Thyroid gland (tissue), 4 donors: ENCODE results near the gene BCAM. TPM values are rescaled to one million over a fixed set of nuclear protein-coding genes. Genes with fewer than 3 reads are reported as not detected.

ENCODE experiments used
- DNase-seq, 2 donors: peaks; one replicate each; pipeline ENCODE4 v3.0.0-alpha.2; 2019
- H3K27ac ChIP-seq, 3 donors: fragments of 200-600 bp; sonication (generic); 1 replicate in 2 of 3; 2 replicates in 1 of 3; pipeline ENCODE4 v1.5.1; 2016 to 2019; ENCODE audit warnings: mild to moderate bottlenecking in 1 of 3, moderate library complexity in 1 of 3
- H3K27me3 ChIP-seq: fragments of 200-600 bp; sonication (generic); one replicate; pipeline ENCODE4 v1.5.1; 2019
- H3K36me3 ChIP-seq, 2 donors: fragments of 200-600 bp; sonication (generic); one replicate each; pipeline ENCODE4 v1.5.1; 2016 to 2019
- H3K4me1 ChIP-seq, 2 donors: fragments of 200-600 bp; sonication (generic); one replicate each; pipeline ENCODE4 v1.5.1; 2017 to 2019
- H3K4me3 ChIP-seq, 3 donors: fragments of 200-600 bp; sonication (generic); replicated peaks in 1 of 3; 1 replicate in 2 of 3; 2 replicates in 1 of 3; pipeline ENCODE4 v1.5.1; 2016; ENCODE audit warnings: mild to moderate bottlenecking in 1 of 3
- H3K9me3 ChIP-seq: fragments of 200-600 bp; sonication (generic); one replicate; pipeline ENCODE4 v1.5.1; 2017
- POLR2A ChIP-seq, 2 donors: fragments of 450-650 bp; IDR thresholded peaks; one replicate each; pipeline ENCODE4 v1.6.1; 2017; ENCODE audit warnings: antibody characterized with exemption in 2 of 2, mild to moderate bottlenecking in 2 of 2, moderate library complexity in 1 of 2
- WGBS, 2 donors: methylation state at CpG; one replicate each; pipeline ENCODE4 v1.1.5; 2017; 5-methylcytosine and 5-hydroxymethylcytosine counted together
- intact Hi-C: fragments of 100-400 bp; cut with DNase I; formaldehyde crosslinking; loops from one replicate; pipeline ENCODE4 v1.15.1; 2023
- total RNA-seq, 4 donors: library from RNA; depleted of rRNA; stranded (reverse); fragments of >200 nt; gene quantifications; one replicate each; pipeline ENCODE4 v1.2.3, GENCODE V29; 2016
- TF ChIP-seq, protein P1 (sequence below), 6 experiments: fragments of 200-600 bp in 3 of 6; fragments of 450-650 bp in 3 of 6; sonication (generic) in 3 of 6; IDR thresholded peaks; one replicate each; pipeline ENCODE4 v1.5.1; 2016 to 2019; ENCODE audit warnings: antibody characterized with exemption in 6 of 6, mild to moderate bottlenecking in 2 of 6, inconsistent platforms in 1 of 6, moderate library complexity in 1 of 6

BCAM gene
- total RNA-seq, 4 donors from 2014 or later, result 156 to 391 (median 285) TPM

DNA sequence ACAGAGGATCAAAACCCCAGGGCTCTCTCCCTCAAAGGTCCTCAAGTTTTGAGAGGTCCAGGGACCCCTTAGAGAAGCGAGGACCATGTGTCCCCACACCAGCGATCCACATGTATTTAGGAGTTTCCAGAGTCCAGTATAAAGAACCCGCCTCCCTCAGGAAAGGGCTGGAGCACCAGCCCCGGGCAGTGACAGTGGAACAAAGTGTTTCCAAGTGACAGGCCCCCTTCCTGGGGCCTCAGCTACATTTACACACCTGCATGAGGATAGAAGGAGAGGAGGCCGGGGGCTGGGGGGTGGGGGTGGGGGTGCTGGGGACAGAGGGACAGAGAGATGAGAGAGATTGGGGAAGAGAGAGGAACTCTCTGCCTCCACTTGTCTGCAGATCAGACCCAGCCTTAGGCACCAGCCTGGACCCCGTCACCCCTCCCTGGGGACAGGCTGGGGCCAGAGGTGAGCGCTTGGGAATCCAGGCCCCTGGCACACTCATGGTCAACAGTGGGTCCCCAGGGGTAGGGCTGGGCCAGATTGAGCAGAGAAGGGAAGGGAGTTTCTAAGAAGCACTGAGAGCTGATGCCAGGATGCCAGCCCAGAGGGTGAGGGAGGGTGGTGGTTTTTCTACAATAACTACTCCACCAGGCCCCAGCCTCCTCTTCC is 802 bp downstream of the BCAM start:
- Histone ChIP-seq H3K9me3 (no peaks in the 10 kb centered on the region), H3K36me3 (peaks cover 9 to 15% of the 10 kb centered on the region in 2 donors), H3K4me1 (peaks cover 33 to 47% of the 10 kb centered on the region in 2 donors), H3K27me3 (no peaks in the 10 kb centered on the region), H3K27ac (peak overlapping the region; percentile 76 to 95 (median 90)), H3K4me3 (peak overlapping the region; percentile 43 to 73 (median 64))
- intact Hi-C loops, result loop anchor here (2.0 kb wide), 1 partner anchor 29 kb away; no protein-coding TSS in a partner anchor
- peak; percentile 41 to 43 for DNase-seq
- WGBS, 2 donors, result 21 to 25% methylated on average over 6 to 7 of the region's 7 CpGs
- no peak for TF ChIP-seq POLR2A (IDR thresholded peaks at IDR 0.05)
- TF ChIP-seq, protein P1, sequence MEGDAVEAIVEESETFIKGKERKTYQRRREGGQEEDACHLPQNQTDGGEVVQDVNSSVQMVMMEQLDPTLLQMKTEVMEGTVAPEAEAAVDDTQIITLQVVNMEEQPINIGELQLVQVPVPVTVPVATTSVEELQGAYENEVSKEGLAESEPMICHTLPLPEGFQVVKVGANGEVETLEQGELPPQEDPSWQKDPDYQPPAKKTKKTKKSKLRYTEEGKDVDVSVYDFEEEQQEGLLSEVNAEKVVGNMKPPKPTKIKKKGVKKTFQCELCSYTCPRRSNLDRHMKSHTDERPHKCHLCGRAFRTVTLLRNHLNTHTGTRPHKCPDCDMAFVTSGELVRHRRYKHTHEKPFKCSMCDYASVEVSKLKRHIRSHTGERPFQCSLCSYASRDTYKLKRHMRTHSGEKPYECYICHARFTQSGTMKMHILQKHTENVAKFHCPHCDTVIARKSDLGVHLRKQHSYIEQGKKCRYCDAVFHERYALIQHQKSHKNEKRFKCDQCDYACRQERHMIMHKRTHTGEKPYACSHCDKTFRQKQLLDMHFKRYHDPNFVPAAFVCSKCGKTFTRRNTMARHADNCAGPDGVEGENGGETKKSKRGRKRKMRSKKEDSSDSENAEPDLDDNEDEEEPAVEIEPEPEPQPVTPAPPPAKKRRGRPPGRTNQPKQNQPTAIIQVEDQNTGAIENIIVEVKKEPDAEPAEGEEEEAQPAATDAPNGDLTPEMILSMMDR (IDR thresholded peaks at IDR 0.05), result no peak

DNA sequence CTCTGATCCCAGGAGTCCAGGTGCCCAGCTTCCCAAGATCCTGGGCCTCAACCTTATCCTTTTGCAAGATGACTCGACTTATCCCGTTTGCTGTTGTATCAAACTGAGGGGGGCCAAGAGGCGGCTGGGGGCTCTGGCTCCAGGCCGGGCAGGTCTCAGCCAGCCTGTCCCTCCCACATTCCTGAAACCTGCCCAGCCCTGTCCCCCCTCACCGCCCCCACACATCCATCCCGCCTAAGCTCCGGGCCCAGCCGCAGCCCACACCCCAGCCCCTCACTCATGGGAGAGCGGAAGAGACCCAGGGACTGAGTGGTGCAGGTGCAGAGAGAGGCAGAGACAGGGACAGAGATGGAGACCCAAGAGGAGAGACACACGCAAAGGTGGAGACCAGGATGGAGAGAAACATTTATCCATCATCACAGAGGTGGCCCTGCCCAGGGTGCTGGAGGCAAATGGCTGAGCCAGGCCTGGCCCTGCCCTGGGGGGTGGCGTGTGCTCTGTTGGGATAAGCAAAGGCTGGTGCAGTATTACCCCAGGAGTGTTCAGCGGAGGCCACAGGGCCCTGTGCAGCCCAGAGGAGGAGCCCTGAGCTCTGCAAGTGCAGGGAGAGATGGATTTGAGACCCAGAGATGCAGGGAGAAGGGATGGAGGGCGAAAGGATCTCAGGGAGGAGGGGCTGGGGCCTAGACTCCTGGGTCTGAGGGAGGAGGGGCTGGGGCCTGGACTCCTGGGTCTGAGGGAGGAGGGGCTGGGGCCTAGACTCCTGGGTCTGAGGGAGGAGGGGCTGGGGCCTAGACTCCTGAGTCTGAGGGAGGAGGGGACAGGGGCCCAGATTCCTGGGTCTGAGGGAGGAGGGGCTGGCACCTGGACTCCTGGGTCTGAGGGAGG is 1.6 kb downstream of the BCAM start:
- no peak for TF ChIP-seq POLR2A (IDR thresholded peaks at IDR 0.05)
- TF ChIP-seq, protein P1 (IDR thresholded peaks at IDR 0.05), result no peak
- peaks cover 16 to 19% of the 10 kb centered on the region in 2 donors for H3K36me3 ChIP-seq
- H3K4me3 ChIP-seq, result peak overlapping the region in 1 of 3 donors; percentile 64
- 39 to 51% methylated on average over 13 of the region's 13 CpGs for whole genome bisulfite sequencing, 2 donors
- H3K27ac ChIP-seq, result peak overlapping the region; percentile 26 to 95 (median 90)
- DNase-seq, result peak; percentile 43 to 55
- no peaks in the 10 kb centered on the region for H3K9me3 ChIP-seq
- H3K4me1 ChIP-seq, result peaks cover 33 to 47% of the 10 kb centered on the region in 2 donors
- no peaks in the 10 kb centered on the region for H3K27me3 ChIP-seq
- intact Hi-C loops, result no loop called here

DNA sequence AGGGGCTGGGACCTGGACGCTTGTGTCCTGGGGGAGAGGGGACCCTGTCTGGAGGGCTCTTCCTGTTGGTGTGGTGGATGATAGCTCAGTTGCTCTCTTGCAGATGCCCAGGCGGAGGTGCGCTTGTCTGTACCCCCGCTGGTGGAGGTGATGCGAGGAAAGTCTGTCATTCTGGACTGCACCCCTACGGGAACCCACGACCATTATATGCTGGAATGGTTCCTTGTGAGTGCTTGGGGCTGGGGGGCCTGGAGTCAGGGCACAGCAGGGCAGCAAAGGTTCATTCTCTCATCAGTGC is 2.2 kb downstream of the BCAM start:
- DNase-seq, result no peak
- H3K27ac ChIP-seq, result no peak overlapping the region
- intact Hi-C loops, result no loop called here
- H3K4me1 ChIP-seq, result peaks cover 33 to 47% of the 10 kb centered on the region in 2 donors
- peaks cover 19% of the 10 kb centered on the region in 2 donors for H3K36me3 ChIP-seq
- H3K27me3 ChIP-seq, result no peaks in the 10 kb centered on the region
- no peak for TF ChIP-seq POLR2A (IDR thresholded peaks at IDR 0.05)
- TF ChIP-seq, protein P1 (IDR thresholded peaks at IDR 0.05), result no peak
- 94% methylated on average over 3 to 7 of the region's 7 CpGs for WGBS, 2 donors
- no peak overlapping the region for H3K4me3 ChIP-seq
- no peaks in the 10 kb centered on the region for H3K9me3 ChIP-seq

DNA sequence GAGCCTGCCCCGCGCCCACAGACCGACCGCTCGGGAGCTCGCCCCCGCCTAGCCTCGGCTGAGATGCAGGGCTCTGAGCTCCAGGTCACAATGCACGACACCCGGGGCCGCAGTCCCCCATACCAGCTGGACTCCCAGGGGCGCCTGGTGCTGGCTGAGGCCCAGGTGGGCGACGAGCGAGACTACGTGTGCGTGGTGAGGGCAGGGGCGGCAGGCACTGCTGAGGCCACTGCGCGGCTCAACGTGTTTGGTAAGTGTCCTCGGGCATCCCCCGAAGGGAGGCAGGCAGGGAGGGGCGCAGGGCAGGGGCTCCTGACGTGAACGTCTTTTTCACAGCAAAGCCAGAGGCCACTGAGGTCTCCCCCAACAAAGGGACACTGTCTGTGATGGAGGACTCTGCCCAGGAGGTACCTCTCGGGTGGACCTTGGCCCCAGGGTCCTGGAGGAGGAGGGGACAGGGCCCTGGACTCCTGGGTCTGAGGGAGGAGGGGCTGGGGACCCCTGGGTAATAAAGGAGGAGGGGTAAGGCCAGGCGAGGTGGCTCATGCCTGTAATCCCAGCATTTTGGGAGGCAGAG is 3.3 kb downstream of the BCAM start:
- Histone ChIP-seq H3K4me3 (no peak overlapping the region), H3K9me3 (no peaks in the 10 kb centered on the region), H3K27me3 (no peaks in the 10 kb centered on the region), H3K27ac (no peak overlapping the region), H3K4me1 (peaks cover 29 to 39% of the 10 kb centered on the region in 2 donors), H3K36me3 (peaks cover 19% of the 10 kb centered on the region in 2 donors)
- DNase-seq, result no peak
- intact Hi-C loops, result no loop called here
- TF ChIP-seq POLR2A (IDR thresholded peaks at IDR 0.05), result no peak
- TF ChIP-seq, protein P1 (IDR thresholded peaks at IDR 0.05), result no peak
- WGBS, 2 donors, result 88 to 93% methylated on average over 22 to 25 of the region's 28 CpGs
